Body of pancreas (tissue), 4 donors: ENCODE results near the gene RBM19. TPM values are rescaled to one million over a fixed set of nuclear protein-coding genes. Genes with fewer than 3 reads are reported as not detected.

Source experiments
- ATAC-seq: fragments of 150-250 bp; one replicate; pipeline ENCODE4 v1.9.1; 2016
- DNase-seq, 4 donors: peaks; one replicate each; pipeline ENCODE4 v3.0.0-alpha.2; 2019
- H3K27ac ChIP-seq, 4 donors: fragments of 200-600 bp; sonication (generic); 1 replicate in 3 of 4; 2 replicates in 1 of 4; pipeline versions ENCODE4 v1.5.1 to v1.6.1; 2016 to 2019; ENCODE audit warnings: mild to moderate bottlenecking in 1 of 4, mixed read lengths in 1 of 4, moderate library complexity in 1 of 4
- H3K27me3 ChIP-seq, 2 donors: fragments of 200-600 bp; sonication (generic); one replicate each; pipeline ENCODE4 v1.6.0; 2016; ENCODE audit warnings: mild to moderate bottlenecking in 1 of 2
- H3K36me3 ChIP-seq, 2 donors: fragments of 200-600 bp; sonication (generic); replicated peaks in 1 of 2; 2 replicates each; pipeline ENCODE4 v1.5.1; 2016; ENCODE audit warnings: low read depth in 2 of 2; ENCODE audit not compliant: insufficient read depth in 1 of 2
- H3K4me1 ChIP-seq: fragments of 200-600 bp; sonication (generic); one replicate; pipeline ENCODE4 v1.6.0; 2016
- H3K4me3 ChIP-seq, 2 donors: fragments of 200-600 bp; sonication (generic); 1 replicate in 1 of 2; 2 replicates in 1 of 2; pipeline ENCODE4 v1.5.1; 2016 to 2019
- H3K9me3 ChIP-seq, 3 donors: fragments of 200-600 bp; sonication (generic); 1 replicate in 2 of 3; 2 replicates in 1 of 3; pipeline ENCODE4 v1.5.1; 2016
- POLR2A ChIP-seq, 3 donors: fragments of 450-650 bp; IDR thresholded peaks; one replicate each; pipeline ENCODE4 v1.6.1; 2016; ENCODE audit warnings: antibody characterized with exemption in 3 of 3, mild to moderate bottlenecking in 2 of 3
- WGBS, 2 donors: methylation state at CpG; one replicate each; pipeline ENCODE4 v1.1.5; 2017; 5-methylcytosine and 5-hydroxymethylcytosine counted together
- intact Hi-C: fragments of 100-400 bp; cut with DNase I; formaldehyde crosslinking; loops from one replicate; pipeline ENCODE4 v1.15.1; 2023
- total RNA-seq, 2 donors: library from RNA; depleted of rRNA; stranded (reverse); fragments of >200 nt; gene quantifications; one replicate each; pipeline ENCODE4 v1.1.0, GENCODE V29; 2016
- TF ChIP-seq, protein P1 (sequence below), 7 experiments: fragments of 450-650 bp in 4 of 7; fragments of 200-600 bp in 3 of 7; sonication (generic) in 3 of 7; IDR thresholded peaks; one replicate each; pipeline ENCODE4 v1.5.1; 2016 to 2019; ENCODE audit warnings: antibody characterized with exemption in 7 of 7

Gene RBM19
- total RNA-seq, 2 donors from 2014 or later: 18.4 to 36.3 TPM

DNA sequence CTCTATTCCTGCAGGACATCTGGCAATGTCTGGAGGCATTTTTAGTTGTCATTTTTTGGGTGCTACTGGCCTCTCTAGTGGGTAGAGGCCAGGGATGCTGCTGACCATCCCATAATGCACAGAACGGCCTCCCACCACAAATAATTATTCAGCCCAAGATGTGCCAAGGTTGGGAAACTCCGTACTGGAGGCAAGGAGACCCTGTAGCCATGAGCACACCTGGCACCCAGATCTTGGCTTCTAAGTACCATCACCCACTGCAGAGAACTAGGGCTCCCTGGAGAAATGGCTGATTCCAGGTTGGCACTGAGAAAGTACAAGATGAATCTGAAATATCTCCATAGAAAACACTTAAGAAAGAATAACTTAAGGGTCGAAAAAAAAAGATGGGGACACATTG lies 81.7 kb downstream of the RBM19 start:
- no peaks in the 10 kb centered on the region for H3K27me3 ChIP-seq
- 91% methylated on average over 3 of the region's 3 CpGs for WGBS, 2 donors
- no peak overlapping the region for H3K4me3 ChIP-seq
- DNase-seq (no peak), ATAC-seq (no peak)
- no peaks in the 10 kb centered on the region for H3K9me3 ChIP-seq
- TF ChIP-seq POLR2A (IDR thresholded peaks at IDR 0.05): no peak
- TF ChIP-seq, protein P1, sequence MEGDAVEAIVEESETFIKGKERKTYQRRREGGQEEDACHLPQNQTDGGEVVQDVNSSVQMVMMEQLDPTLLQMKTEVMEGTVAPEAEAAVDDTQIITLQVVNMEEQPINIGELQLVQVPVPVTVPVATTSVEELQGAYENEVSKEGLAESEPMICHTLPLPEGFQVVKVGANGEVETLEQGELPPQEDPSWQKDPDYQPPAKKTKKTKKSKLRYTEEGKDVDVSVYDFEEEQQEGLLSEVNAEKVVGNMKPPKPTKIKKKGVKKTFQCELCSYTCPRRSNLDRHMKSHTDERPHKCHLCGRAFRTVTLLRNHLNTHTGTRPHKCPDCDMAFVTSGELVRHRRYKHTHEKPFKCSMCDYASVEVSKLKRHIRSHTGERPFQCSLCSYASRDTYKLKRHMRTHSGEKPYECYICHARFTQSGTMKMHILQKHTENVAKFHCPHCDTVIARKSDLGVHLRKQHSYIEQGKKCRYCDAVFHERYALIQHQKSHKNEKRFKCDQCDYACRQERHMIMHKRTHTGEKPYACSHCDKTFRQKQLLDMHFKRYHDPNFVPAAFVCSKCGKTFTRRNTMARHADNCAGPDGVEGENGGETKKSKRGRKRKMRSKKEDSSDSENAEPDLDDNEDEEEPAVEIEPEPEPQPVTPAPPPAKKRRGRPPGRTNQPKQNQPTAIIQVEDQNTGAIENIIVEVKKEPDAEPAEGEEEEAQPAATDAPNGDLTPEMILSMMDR (IDR thresholded peaks at IDR 0.05): no peak
- intact Hi-C loops: no loop called here
- no peak overlapping the region for H3K27ac ChIP-seq
- no peaks in the 10 kb centered on the region for H3K4me1 ChIP-seq
- no peaks in the 10 kb centered on the region for H3K36me3 ChIP-seq

DNA sequence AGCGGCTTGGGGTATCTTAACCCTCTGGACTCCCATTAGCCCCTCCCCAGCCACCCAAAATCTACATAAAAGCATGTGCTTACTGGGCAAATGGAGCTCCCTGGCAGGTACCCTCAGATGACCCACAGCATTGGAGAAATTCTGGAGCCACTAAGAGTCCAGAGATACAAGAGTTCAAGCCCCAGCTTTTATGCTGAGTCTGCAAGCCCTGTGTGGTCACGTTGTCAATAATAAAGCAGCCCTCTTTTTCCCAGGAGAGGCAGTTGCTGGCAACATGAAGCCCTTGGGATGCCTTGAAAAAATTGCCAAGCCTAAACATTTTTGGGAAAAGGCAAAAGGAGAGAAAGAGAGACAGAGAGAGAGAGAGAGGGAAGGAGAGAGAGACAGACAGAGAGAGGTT lies 83.4 kb downstream of the RBM19 start:
- no peaks in the 10 kb centered on the region for H3K36me3 ChIP-seq
- TF ChIP-seq, protein P1 (IDR thresholded peaks at IDR 0.05): no peak
- TF ChIP-seq POLR2A (IDR thresholded peaks at IDR 0.05): no peak
- H3K27me3 ChIP-seq: no peaks in the 10 kb centered on the region
- DNase-seq (no peak), ATAC-seq (no peak)
- WGBS, 2 donors: 87 to 88% methylated on average over 2 of the region's 2 CpGs
- intact Hi-C loops: no loop called here
- H3K4me3 ChIP-seq: no peak overlapping the region
- H3K9me3 ChIP-seq: no peaks in the 10 kb centered on the region
- H3K4me1 ChIP-seq: no peaks in the 10 kb centered on the region
- no peak overlapping the region for H3K27ac ChIP-seq

DNA sequence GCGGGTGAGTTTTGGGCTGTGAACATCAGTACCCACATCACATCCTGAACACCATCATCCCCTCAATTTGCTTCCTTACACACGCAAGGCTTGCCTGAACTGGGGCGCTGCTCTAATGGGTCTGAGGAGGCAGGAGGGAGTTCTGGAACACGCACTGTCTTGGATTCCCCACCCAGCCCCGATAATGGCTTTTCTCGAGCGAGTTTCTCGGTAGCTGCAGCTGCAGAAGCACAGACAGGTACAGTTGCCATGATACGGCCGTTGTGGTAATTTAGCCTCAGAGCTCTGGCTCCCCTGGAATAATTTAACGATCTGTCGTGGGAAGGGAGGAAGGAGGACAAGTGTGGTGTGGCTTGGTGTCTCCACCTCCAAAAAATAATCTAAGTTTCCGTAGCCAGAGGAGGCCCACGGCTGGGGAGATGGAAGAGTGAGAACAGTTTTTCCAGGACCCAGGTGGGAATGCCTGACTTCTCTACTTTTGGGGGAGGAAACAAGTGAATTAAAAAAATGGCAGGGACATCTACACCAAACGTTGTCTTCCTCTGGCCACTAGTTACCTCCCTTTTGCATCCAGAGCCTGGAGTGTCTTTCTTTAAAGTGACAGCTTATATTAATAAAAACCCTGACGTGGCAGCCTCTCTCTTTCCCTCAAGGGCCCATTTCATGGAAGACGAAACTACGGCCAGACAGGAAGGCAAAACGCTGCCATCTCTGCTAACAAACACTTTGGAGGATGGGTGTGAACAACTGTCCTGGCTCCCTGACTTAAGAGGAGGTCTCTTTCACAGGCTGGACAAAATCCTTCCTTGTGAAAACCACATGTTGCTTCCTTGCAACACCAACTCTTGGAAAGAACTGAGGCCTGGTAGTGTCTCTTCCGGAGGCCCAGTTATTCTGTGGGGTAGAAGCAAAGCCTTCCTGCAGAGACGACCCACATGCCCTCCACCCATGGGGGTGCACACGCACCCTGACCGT lies 84.8 kb downstream of the RBM19 start:
- no peaks in the 10 kb centered on the region for H3K9me3 ChIP-seq
- no peak for DNase-seq
- H3K4me1 ChIP-seq: no peaks in the 10 kb centered on the region
- no peaks in the 10 kb centered on the region for H3K36me3 ChIP-seq
- no peak overlapping the region for H3K27ac ChIP-seq
- H3K27me3 ChIP-seq: no peaks in the 10 kb centered on the region
- intact Hi-C loops: no loop called here
- 76 to 80% methylated on average over 23 of the region's 23 CpGs for WGBS, 2 donors
- TF ChIP-seq, protein P1 (IDR thresholded peaks at IDR 0.05): no peak
- TF ChIP-seq POLR2A (IDR thresholded peaks at IDR 0.05): no peak
- no peak overlapping the region for H3K4me3 ChIP-seq
- no peak for ATAC-seq

DNA sequence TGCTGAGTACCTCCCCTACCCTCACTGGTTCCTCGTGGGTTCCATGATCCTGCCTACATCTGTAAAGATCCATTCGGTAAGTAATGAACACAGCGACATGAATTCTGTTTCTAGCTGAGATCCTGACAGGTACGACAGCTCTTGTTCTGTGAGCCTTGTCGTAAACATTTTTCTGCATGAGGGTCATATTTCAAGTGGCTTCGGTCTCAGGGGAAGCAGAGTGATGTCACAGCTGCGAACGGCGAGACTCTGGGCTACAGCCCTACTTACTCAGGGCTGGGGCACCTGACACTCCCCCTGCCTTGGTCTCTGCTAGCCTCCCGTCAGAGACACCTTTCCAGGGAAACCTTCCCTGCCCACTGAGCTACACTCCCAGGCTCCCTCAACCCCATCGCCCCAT lies 85.8 kb downstream of the RBM19 start:
- ATAC-seq (no peak), DNase-seq (no peak)
- intact Hi-C loops: no loop called here
- H3K9me3 ChIP-seq: no peaks in the 10 kb centered on the region
- no peaks in the 10 kb centered on the region for H3K27me3 ChIP-seq
- H3K36me3 ChIP-seq: no peaks in the 10 kb centered on the region
- no peak overlapping the region for H3K4me3 ChIP-seq
- 87 to 92% methylated on average over 11 of the region's 11 CpGs for WGBS, 2 donors
- H3K4me1 ChIP-seq: no peaks in the 10 kb centered on the region
- H3K27ac ChIP-seq: no peak overlapping the region
- TF ChIP-seq, protein P1 (IDR thresholded peaks at IDR 0.05): no peak
- no peak for TF ChIP-seq POLR2A (IDR thresholded peaks at IDR 0.05)

DNA sequence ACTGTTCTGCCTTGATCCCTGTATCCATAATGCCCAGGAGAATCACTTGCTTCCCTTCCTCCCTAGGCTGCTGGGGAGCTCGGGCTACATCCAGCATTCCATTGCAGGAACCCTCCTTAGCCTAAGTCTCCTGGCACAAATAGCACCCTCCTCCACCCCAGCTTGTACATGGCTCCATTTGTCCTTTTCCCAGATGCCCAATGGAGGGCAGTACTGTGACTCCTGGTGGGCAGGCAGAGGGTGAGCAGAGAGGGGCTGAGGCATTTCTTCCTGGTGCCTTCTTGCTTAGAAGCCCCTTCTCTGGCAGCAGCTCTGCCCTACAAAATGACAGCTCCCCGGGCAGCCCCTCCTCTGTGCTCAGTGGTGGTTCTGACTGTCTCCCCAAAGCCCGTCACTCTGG lies 86.5 kb downstream of the RBM19 start:
- H3K36me3 ChIP-seq: no peaks in the 10 kb centered on the region
- WGBS, 2 donors: 90 to 93% methylated on average over 3 of the region's 3 CpGs
- ATAC-seq: no peak
- H3K27me3 ChIP-seq: no peaks in the 10 kb centered on the region
- H3K4me3 ChIP-seq: no peak overlapping the region
- no peak overlapping the region for H3K27ac ChIP-seq
- TF ChIP-seq, protein P1 (IDR thresholded peaks at IDR 0.05): no peak
- TF ChIP-seq POLR2A (IDR thresholded peaks at IDR 0.05): no peak
- DNase-seq: no peak
- intact Hi-C loops: no loop called here
- H3K9me3 ChIP-seq: no peaks in the 10 kb centered on the region
- no peaks in the 10 kb centered on the region for H3K4me1 ChIP-seq
